CD1c-positive myeloid dendritic cell (primary cell): ENCODE data around the gene CDH20.

Experiments
- DNase-seq: peaks from one replicate; pipeline ENCODE4 v3.0.0-alpha.2; 2016; ENCODE audit errors: extremely low spot score

CDH20 gene

GRCh38 chr18:61575419-61575818 is 242.2 kb downstream of the CDH20 start:
- no peak for DNase-seq

GRCh38 chr18:61578846-61579245 is 245.6 kb downstream of the CDH20 start:
- DNase-seq = no peak

DNA sequence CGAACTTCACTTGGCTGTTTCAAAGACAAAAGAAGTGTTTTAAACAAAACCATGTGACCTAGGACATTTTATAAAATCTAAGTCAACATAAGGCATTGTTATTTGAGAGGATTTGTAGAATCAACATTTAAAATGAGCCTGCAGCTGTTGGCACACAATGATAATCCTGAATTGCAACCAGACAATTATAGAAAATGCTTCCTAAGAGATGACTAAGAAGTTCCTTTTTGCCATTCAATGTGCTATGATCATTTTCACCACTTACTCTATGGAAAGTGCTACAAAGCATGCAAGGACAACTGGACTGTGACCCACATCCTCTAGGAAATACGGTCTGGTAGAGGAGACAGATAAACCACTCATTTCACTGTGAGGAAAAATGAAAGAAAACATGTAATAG is 246.4 kb downstream of the CDH20 start:
- DNase-seq = no peak

- DNase-seq = no peak
Observed at GRCh38 chr18:61580046-61580445, 246.8 kb downstream of the CDH20 start.

DNA sequence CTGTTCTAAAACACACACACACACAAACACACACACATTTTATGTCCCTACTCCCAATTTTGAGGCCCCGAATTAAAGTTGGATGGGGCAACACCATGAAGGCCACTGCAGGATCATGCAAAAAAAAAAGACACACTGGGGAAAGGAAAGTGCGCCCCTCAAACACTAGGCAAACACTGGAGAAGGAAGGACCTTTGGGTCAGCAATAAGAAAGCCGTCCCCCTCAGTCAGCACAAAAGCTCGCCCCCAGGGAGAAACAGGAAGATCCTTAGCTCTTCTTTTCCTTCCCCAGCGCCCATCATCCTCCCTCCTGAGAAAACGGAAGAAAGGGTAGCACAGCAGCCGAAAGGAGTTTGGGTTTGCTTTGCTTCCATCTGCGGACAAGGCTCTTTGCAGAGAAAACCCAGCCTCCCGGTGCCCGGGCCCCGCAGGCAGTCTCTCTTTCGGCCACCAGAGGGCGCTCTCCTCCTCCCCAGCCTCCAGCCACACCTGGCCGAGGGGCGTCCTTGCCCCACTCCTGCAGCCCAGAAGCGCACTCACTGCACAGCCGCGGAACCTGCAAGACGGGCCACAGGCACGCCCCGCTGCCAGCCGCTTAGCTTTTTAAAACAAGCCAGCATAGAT is 248.5 kb downstream of the CDH20 start:
- DNase-seq = peak; percentile 55

- no peak for DNase-seq
Observed at GRCh38 chr18:61582202-61582710, 249.0 kb downstream of the CDH20 start.

GRCh38 chr18:61583548-61583947 is 250.3 kb downstream of the CDH20 start:
- DNase-seq = no peak

GRCh38 chr18:61587865-61588264 is 254.6 kb downstream of the CDH20 start:
- no peak for DNase-seq

DNA sequence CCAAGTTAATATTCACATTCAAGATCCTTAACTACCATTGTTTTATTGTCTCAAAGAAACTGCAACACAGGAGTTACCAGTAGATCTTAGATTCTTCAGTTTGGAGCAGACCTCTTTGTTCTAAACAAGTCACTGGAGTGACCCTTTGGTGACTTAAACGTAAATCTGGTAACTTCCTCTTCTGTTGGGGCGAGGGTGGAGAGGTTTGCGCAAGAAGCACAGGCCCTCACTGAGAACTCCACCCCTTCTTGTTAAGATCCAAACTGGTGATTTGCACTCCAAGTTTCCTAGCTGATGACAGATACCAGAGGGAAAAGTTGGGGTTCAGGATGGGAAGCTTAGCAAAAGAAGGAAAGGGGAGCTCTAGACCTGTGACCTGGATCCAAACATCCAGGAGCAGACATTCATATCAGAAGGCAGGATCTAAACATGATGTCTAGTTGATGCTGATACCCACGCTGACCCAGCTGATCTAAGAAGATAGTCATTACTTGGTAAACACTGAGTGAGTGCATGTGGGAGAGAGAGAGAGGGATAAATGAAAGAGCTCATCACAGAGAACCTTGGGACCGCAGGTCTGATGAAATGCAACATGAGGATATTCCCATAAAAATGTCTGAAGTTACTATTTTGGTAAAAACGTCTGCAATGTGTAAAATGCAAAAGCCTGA is 256.0 kb downstream of the CDH20 start:
- peak; percentile 75 for DNase-seq

GRCh38 chr18:61589724-61590065 is 256.5 kb downstream of the CDH20 start:
- DNase-seq = no peak

DNA sequence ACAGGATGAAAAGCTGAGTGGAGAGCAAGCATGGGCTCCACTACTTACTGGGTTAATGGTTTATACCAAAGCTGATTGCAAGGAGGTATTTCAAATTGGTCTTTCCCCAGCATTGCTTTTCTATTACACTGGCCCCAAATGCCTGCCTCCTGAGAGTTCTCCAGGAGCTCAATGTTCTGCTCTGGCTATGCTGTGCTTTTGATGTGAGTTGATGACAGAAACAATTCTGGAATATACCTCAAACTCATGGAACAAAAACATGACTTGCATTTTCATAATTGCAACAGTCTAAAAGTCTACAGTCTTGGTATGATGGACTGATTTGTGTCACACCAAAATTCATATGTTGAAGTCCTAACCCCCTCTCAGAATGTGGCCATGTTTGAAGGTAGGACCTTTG is 258.0 kb downstream of the CDH20 start:
- no peak for DNase-seq

DNA sequence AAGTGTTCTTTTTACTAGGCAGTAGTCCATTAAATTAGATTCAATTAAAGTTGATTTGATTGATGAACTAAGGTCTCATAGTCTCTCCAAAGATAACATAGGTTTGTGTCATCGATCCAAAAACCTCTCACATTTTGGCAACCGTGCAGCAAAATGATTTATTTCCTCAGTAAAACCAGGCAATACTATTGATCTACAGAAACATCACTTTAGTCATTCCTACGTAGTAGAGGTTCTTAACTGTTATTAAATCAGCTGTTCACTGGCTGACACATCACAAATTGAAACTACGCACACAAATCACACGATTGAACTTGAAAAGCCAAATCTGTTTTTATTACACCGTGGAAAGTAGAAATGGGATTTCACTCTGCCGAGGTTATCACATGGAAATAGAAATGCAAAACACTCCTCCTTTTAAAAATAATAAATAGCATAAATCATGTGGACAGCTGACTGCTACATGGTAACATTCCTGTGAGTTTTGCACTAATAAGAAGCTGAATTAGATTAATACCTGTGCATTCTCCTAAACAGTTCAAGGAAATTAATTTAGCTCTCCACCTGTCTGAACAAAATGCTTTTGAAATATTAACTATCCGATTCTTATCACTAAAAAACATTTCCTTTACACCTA is 262.5 kb downstream of the CDH20 start:
- no peak for DNase-seq

GRCh38 chr18:61596296-61596695 is 263.1 kb downstream of the CDH20 start:
- no peak for DNase-seq

- no peak for DNase-seq
Observed at GRCh38 chr18:61597316-61597715, 264.1 kb downstream of the CDH20 start.

GRCh38 chr18:61600422-61600821 is 267.2 kb downstream of the CDH20 start:
- no peak for DNase-seq

GRCh38 chr18:61602836-61603235 is 269.6 kb downstream of the CDH20 start:
- DNase-seq = no peak
